GM23338 (cell line): Measurements from ENCODE around the gene PCDHA2. TPM values are rescaled to one million over a fixed set of nuclear protein-coding genes. Genes with fewer than 3 reads are reported as not detected.

Source experiments
- ATAC-seq: fragments of 200-7000 bp; cut with Tn5 transposase; 3 replicates; pipeline ENCODE4 v1.9.1; 2020
- DNase-seq: peaks from one replicate; pipeline ENCODE4 v3.0.0-alpha.2; 2015; ENCODE audit warnings: low spot score
- H2AFZ ChIP-seq: fragments of 200-600 bp; sonication (generic); 2 replicates; pipeline ENCODE4 v1.8.0; 2016; ENCODE audit warnings: antibody characterized with exemption, mild to moderate bottlenecking, moderate library complexity
- H3F3A ChIP-seq: fragments of 200-600 bp; sonication (generic); replicated peaks from 2 replicates; pipeline ENCODE4 v1.8.0; 2017; ENCODE audit warnings: antibody characterized with exemption, mixed run types, low read depth
- H3K27ac ChIP-seq: fragments of 200-600 bp; sonication (generic); 2 replicates; pipeline ENCODE4 v1.6.1; 2016; ENCODE audit warnings: low read depth
- H3K27me3 ChIP-seq: fragments of 200-600 bp; sonication (generic); 2 replicates; pipeline ENCODE4 v1.8.0; 2016; ENCODE audit warnings: mild to moderate bottlenecking, mixed run types, moderate library complexity; ENCODE audit not compliant: insufficient read depth
- H3K36me3 ChIP-seq: fragments of 200-600 bp; sonication (generic); 2 replicates; pipeline ENCODE4 v1.8.0; 2016; ENCODE audit warnings: mild to moderate bottlenecking; ENCODE audit not compliant: insufficient read depth
- H3K4me1 ChIP-seq: fragments of 200-600 bp; sonication (generic); 2 replicates; pipeline ENCODE4 v1.8.0; 2016; ENCODE audit warnings: mild to moderate bottlenecking, moderate library complexity; ENCODE audit not compliant: insufficient read depth
- H3K4me2 ChIP-seq: fragments of 200-600 bp; sonication (generic); 2 replicates; pipeline ENCODE4 v1.7.1; 2017; ENCODE audit warnings: mixed run types
- H3K4me3 ChIP-seq: fragments of 200-600 bp; sonication (generic); 2 replicates; pipeline ENCODE4 v1.6.1; 2016; ENCODE audit warnings: mixed run types
- H3K79me2 ChIP-seq: fragments of 200-600 bp; sonication (generic); replicated peaks from 2 replicates; pipeline ENCODE4 v1.8.0; 2017; ENCODE audit warnings: mild to moderate bottlenecking; ENCODE audit not compliant: insufficient read depth
- H3K9me2 ChIP-seq: fragments of 200-600 bp; sonication (generic); 2 replicates; pipeline ENCODE4 v1.8.0; 2017; ENCODE audit not compliant: insufficient read depth
- H4K20me1 ChIP-seq: fragments of 200-600 bp; sonication (generic); replicated peaks from 2 replicates; pipeline ENCODE4 v1.8.0; 2017; ENCODE audit warnings: mild to moderate bottlenecking; ENCODE audit not compliant: insufficient read depth
- H3K27ac Mint-ChIP-seq: 2 replicates; pipeline ENCODE4 v1.8.0; 2020; ENCODE audit warnings: inconsistent platforms, mild to moderate bottlenecking, moderate library complexity, mixed read lengths
- H3K27me3 Mint-ChIP-seq: 3 replicates; pipeline ENCODE4 v1.8.0; 2022; ENCODE audit warnings: low read depth, mild to moderate bottlenecking, moderate library complexity, mixed read lengths, inconsistent platforms; ENCODE audit not compliant: insufficient read depth, poor library complexity
- H3K36me3 Mint-ChIP-seq: 3 replicates; pipeline ENCODE4 v1.8.0; 2021; ENCODE audit warnings: low read depth, mild to moderate bottlenecking, inconsistent platforms, moderate library complexity, mixed read lengths
- H3K4me1 Mint-ChIP-seq: 3 replicates; pipeline ENCODE4 v1.8.0; 2020; ENCODE audit warnings: mild to moderate bottlenecking, inconsistent platforms, mixed read lengths
- H3K4me3 Mint-ChIP-seq: 3 replicates; pipeline ENCODE4 v1.8.0; 2021; ENCODE audit warnings: moderate library complexity, mild to moderate bottlenecking, inconsistent platforms, mixed read lengths
- H3K9me3 Mint-ChIP-seq: 3 replicates; pipeline ENCODE4 v1.8.0; 2020; ENCODE audit warnings: moderate library complexity, mild to moderate bottlenecking, inconsistent platforms, mixed read lengths
- STAT1 ChIP-seq: IDR thresholded peaks from one replicate; pipeline ENCODE4 v1.6.1; 2016; ENCODE audit warnings: antibody characterized with exemption; ENCODE audit not compliant: unreplicated experiment
- ZNF331 ChIP-seq: fragments of 250-450 bp; sonication (Bioruptor Pico); IDR thresholded peaks from 2 replicates; pipeline ENCODE4 v1.5.0; 2020; ENCODE audit warnings: low read depth, mild to moderate bottlenecking, moderate library complexity
- polyA plus RNA-seq: library from polyadenylated mRNA; unstranded; fragments of >200 nt; fragmentation: Nextera tagmentation; extraction: Ambion mirVana; gene quantifications from 2 replicates; pipeline ENCODE4 v1.2.1, GENCODE V29; 2016
- total RNA-seq: library from RNA; depleted of rRNA; stranded (reverse); fragments of >200 nt; shearing (Covaris generic); gene quantifications from 2 replicates; pipeline ENCODE4 v1.2.3, GENCODE V29; 2014
- TF ChIP-seq, protein P1 (sequence below): fragments of 250-450 bp; sonication (Bioruptor Pico); IDR thresholded peaks from 2 replicates; pipeline ENCODE4 v1.5.0; 2020; ENCODE audit warnings: mild to moderate bottlenecking, moderate library complexity
- TF ChIP-seq, protein P2 (sequence below), 2 experiments: fragments of 200-600 bp in 1 of 2; sonication (generic) in 1 of 2; conservative IDR thresholded peaks; 2 replicates each; pipeline versions ENCODE4 v1.5.1 to v1.6.1; 2016 to 2017; ENCODE audit warnings: antibody characterized with exemption in 2 of 2, low read depth in 2 of 2, mild to moderate bottlenecking in 2 of 2, moderate library complexity in 1 of 2

Gene PCDHA2
- total and polyA plus RNA-seq, 2 experiments from 2014 or later: 0.99 to 2.2 TPM

DNA sequence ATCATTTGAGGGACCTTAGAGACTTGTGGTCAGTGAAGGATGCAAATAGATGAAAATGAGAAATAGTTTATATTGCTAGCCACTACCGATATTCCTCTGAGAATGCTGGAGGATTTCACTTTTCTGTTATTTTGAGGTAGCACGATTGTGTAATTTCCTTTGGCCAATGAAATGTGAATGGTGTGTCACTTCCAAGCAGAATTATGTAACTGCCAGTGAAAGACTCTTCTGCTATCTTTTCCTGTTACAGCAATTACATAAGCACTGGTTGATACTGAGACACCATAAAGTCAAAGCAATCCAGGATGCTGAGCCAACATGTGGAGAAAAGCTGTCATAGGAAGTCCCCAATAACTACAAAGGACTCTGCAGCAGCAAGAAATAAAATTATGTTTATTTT, 3.6 kb upstream of the PCDHA2 start (continued):
- TF ChIP-seq, protein P1, sequence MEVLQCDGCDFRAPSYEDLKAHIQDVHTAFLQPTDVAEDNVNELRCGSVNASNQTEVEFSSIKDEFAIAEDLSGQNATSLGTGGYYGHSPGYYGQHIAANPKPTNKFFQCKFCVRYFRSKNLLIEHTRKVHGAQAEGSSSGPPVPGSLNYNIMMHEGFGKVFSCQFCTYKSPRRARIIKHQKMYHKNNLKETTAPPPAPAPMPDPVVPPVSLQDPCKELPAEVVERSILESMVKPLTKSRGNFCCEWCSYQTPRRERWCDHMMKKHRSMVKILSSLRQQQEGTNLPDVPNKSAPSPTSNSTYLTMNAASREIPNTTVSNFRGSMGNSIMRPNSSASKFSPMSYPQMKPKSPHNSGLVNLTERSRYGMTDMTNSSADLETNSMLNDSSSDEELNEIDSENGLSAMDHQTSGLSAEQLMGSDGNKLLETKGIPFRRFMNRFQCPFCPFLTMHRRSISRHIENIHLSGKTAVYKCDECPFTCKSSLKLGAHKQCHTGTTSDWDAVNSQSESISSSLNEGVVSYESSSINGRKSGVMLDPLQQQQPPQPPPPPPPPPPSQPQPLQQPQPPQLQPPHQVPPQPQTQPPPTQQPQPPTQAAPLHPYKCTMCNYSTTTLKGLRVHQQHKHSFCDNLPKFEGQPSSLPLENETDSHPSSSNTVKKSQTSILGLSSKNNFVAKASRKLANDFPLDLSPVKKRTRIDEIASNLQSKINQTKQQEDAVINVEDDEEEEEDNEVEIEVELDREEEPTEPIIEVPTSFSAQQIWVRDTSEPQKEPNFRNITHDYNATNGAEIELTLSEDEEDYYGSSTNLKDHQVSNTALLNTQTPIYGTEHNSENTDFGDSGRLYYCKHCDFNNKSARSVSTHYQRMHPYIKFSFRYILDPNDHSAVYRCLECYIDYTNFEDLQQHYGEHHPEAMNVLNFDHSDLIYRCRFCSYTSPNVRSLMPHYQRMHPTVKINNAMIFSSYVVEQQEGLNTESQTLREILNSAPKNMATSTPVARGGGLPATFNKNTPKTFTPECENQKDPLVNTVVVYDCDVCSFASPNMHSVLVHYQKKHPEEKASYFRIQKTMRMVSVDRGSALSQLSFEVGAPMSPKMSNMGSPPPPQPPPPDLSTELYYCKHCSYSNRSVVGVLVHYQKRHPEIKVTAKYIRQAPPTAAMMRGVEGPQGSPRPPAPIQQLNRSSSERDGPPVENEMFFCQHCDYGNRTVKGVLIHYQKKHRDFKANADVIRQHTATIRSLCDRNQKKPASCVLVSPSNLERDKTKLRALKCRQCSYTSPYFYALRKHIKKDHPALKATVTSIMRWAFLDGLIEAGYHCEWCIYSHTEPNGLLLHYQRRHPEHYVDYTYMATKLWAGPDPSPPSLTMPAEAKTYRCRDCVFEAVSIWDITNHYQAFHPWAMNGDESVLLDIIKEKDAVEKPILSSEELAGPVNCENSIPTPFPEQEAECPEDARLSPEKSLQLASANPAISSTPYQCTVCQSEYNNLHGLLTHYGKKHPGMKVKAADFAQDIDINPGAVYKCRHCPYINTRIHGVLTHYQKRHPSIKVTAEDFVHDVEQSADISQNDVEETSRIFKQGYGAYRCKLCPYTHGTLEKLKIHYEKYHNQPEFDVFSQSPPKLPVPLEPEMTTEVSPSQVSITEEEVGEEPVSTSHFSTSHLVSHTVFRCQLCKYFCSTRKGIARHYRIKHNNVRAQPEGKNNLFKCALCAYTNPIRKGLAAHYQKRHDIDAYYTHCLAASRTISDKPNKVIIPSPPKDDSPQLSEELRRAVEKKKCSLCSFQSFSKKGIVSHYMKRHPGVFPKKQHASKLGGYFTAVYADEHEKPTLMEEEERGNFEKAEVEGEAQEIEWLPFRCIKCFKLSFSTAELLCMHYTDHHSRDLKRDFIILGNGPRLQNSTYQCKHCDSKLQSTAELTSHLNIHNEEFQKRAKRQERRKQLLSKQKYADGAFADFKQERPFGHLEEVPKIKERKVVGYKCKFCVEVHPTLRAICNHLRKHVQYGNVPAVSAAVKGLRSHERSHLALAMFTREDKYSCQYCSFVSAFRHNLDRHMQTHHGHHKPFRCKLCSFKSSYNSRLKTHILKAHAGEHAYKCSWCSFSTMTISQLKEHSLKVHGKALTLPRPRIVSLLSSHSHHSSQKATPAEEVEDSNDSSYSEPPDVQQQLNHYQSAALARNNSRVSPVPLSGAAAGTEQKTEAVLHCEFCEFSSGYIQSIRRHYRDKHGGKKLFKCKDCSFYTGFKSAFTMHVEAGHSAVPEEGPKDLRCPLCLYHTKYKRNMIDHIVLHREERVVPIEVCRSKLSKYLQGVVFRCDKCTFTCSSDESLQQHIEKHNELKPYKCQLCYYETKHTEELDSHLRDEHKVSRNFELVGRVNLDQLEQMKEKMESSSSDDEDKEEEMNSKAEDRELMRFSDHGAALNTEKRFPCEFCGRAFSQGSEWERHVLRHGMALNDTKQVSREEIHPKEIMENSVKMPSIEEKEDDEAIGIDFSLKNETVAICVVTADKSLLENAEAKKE: no peak

DNA sequence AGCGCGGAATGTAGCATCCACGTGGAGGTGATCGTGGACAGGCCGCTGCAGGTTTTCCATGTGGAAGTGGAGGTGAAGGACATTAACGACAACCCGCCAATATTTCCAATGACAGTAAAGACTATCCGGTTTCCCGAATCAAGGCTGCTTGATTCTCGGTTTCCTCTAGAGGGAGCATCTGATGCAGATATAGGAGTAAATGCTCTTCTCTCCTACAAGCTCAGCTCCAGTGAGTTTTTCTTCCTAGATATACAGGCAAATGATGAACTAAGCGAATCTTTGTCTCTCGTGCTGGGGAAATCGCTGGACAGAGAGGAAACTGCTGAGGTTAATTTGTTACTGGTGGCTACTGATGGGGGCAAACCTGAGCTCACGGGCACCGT, 598 bp downstream of the PCDHA2 start:
- Histone ChIP-seq H2AFZ (peak overlapping the region; percentile 48), H3K79me2 (no peaks in the 10 kb centered on the region), H3K4me2 (peak overlapping the region; percentile 73), H3K36me3 (no peaks in the 10 kb centered on the region), H3F3A (no peaks in the 10 kb centered on the region), H3K4me1 (no peaks in the 10 kb centered on the region), H3K27me3 (no peaks in the 10 kb centered on the region), H3K27ac (no peak overlapping the region), H4K20me1 (no peaks in the 10 kb centered on the region), H3K9me2 (no peaks in the 10 kb centered on the region), H3K4me3 (peak overlapping the region; percentile 55)
- DNase-seq (peak; percentile 85), ATAC-seq (peak; percentile 94)
- peaks cover 22% of the 10 kb centered on the region for H3K36me3 Mint-ChIP-seq
- no peak overlapping the region for H3K27ac Mint-ChIP-seq
- peaks cover 32% of the 10 kb centered on the region for H3K9me3 Mint-ChIP-seq
- H3K4me1 Mint-ChIP-seq: no peaks in the 10 kb centered on the region
- peak overlapping the region; percentile 84 for H3K4me3 Mint-ChIP-seq
- no peak for TF ChIP-seq STAT1
- TF ChIP-seq ZNF331 (CRISPR knock-in tag): no peak
- TF ChIP-seq, protein P2, sequence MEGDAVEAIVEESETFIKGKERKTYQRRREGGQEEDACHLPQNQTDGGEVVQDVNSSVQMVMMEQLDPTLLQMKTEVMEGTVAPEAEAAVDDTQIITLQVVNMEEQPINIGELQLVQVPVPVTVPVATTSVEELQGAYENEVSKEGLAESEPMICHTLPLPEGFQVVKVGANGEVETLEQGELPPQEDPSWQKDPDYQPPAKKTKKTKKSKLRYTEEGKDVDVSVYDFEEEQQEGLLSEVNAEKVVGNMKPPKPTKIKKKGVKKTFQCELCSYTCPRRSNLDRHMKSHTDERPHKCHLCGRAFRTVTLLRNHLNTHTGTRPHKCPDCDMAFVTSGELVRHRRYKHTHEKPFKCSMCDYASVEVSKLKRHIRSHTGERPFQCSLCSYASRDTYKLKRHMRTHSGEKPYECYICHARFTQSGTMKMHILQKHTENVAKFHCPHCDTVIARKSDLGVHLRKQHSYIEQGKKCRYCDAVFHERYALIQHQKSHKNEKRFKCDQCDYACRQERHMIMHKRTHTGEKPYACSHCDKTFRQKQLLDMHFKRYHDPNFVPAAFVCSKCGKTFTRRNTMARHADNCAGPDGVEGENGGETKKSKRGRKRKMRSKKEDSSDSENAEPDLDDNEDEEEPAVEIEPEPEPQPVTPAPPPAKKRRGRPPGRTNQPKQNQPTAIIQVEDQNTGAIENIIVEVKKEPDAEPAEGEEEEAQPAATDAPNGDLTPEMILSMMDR (conservative IDR thresholded peaks at IDR 0.05; ENCODE audit: low read depth in 2 of 2): peak; percentile 58 to 63
- TF ChIP-seq, protein P1: no peak
- no peaks in the 10 kb centered on the region for H3K27me3 Mint-ChIP-seq
